ENCODE measurements around the gene CWH43. TPM values are rescaled to one million over a fixed set of nuclear protein-coding genes. Genes with fewer than 3 reads are reported as not detected.
"Not testable (repeated sequence)": the region's sequence is repeated elsewhere in the genome, so short reads cannot be mapped to it uniquely, and the experiment has no call there.

The CWH43 gene
- total and polyA plus RNA-seq, 10 of the 15 experiments (the other 5 are each of a cell fraction or from before 2014, with no cell fraction given), result not detected

DNA sequence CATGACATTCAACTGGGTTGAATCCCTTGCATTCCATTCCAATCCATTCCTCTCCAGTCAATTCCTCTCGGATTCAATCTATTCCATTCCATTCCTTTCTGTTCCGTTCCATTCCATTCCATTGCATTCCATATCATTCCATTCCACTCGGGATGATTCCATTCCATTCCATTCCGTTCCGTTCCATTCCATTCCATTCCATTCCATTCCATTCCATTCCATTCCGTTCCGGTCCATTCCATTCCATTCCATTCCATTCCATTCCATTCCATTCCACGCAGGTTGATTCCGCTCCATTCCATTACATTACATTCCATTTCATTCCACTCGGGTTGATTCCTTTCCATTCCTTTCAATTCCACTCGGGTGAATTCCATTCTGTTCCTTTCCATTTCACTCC lies 111.4 kb downstream of the CWH43 start:
- RAD21 ChIA-PET (ENCODE audit: unreplicated experiment); H3K9me3 ChIP-seq (replicated peaks; ENCODE audit: control insufficient read depth, insufficient read depth, low read length); H3K27ac ChIP-seq (ENCODE audit: control insufficient read depth, insufficient read depth); ATAC-seq; H3K27me3 ChIP-seq (replicated peaks in 1 of 2; ENCODE audit: control insufficient read depth in 2 of 2, insufficient read depth in 2 of 2, low read length in 1 of 2); in situ Hi-C loops (cut with MboI); CTCF ChIA-PET; H3K4me3 ChIP-seq; H3K4me2 ChIP-seq (ENCODE audit: control insufficient read depth, insufficient read depth); H3K79me2 ChIP-seq (ENCODE audit: control insufficient read depth, insufficient read depth, low read length); H3K9ac ChIP-seq (ENCODE audit: control insufficient read depth, insufficient read depth, low read length); BruUV-seq (replicated peaks); H3K36me3 ChIP-seq (ENCODE audit: control insufficient read depth in 2 of 2, insufficient read depth in 2 of 2, low read length in 1 of 2); H3K4me1 ChIP-seq (ENCODE audit: control insufficient read depth, insufficient read depth, low read length); FAIRE-seq; H4K20me1 ChIP-seq (ENCODE audit: control insufficient read depth, insufficient read depth); POLR2A ChIA-PET; DNase-seq (ENCODE audit: low read depth, low spot score); H2AFZ ChIP-seq (ENCODE audit: control insufficient read depth, low read depth, low read length); intact Hi-C loops (cut with micrococcal nuclease; ENCODE audit: unreplicated experiment); SMC1A ChIA-PET (ENCODE audit: uncharacterized antibody, unreplicated experiment): not testable (repeated sequence)
- 36% methylated on average over 11 of the region's 11 CpGs for WGBS (ENCODE audit: insufficient coverage, insufficient replicate concordance, low lambda C conversion rate, missing lambda C conversion rate)
- TF ChIP-seq SRF (IDR thresholded peaks at IDR 0.05; ENCODE audit: low read depth in 2 of 2, low read length in 2 of 2), result 0 out of 4 replicates have a peak, but pooled peaks of 1 of the 2 experiments have one; percentile 6

DNA sequence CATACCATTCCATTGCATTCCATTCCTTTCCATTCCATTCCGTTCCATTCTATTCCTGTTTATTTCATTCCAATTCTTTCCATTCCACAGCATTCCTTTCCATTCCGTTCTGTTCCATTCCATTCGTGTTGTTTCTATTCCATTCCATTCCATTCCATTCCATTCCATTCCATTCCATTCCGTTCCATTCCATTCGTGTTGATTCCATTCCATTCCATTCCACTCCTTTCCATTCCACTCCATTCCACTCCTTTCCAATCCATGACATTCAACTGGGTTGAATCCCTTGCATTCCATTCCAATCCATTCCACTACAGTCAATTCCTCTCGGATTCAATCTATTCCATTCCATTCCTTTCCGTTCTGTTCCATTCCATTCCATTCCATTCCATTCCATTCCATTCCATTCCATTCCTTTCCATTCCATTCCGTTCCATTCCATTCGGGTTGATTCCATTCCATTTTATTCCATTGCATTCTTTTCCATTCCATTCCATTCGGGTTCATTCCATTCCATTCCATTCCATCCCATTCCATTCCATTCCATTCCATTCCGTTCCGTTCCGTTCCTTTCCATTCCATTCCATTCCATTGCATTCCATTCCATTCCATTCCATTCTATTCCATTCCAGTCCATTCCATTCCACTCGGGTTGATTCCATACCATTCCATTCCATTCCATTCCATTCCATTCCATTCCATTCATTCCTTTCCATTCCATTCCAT lies 112.1 kb downstream of the CWH43 start:
- H3K4me3 ChIP-seq; H3K79me2 ChIP-seq (ENCODE audit: control insufficient read depth, insufficient read depth, low read length); H3K4me2 ChIP-seq (ENCODE audit: control insufficient read depth, insufficient read depth); H3K9me3 ChIP-seq (replicated peaks; ENCODE audit: control insufficient read depth, insufficient read depth, low read length); SMC1A ChIA-PET (ENCODE audit: uncharacterized antibody, unreplicated experiment); RAD21 ChIA-PET (ENCODE audit: unreplicated experiment); intact Hi-C loops (cut with micrococcal nuclease; ENCODE audit: unreplicated experiment); H2AFZ ChIP-seq (ENCODE audit: control insufficient read depth, low read depth, low read length); H4K20me1 ChIP-seq (ENCODE audit: control insufficient read depth, insufficient read depth); DNase-seq (ENCODE audit: low read depth, low spot score); CTCF ChIA-PET; H3K4me1 ChIP-seq (ENCODE audit: control insufficient read depth, insufficient read depth, low read length); H3K9ac ChIP-seq (ENCODE audit: control insufficient read depth, insufficient read depth, low read length); H3K27ac ChIP-seq (ENCODE audit: control insufficient read depth, insufficient read depth); H3K27me3 ChIP-seq (replicated peaks in 1 of 2; ENCODE audit: control insufficient read depth in 2 of 2, insufficient read depth in 2 of 2, low read length in 1 of 2); FAIRE-seq; BruUV-seq (replicated peaks); in situ Hi-C loops (cut with MboI); H3K36me3 ChIP-seq (ENCODE audit: control insufficient read depth in 2 of 2, insufficient read depth in 2 of 2, low read length in 1 of 2); POLR2A ChIA-PET: not testable (repeated sequence)
- WGBS (ENCODE audit: insufficient coverage, insufficient replicate concordance, low lambda C conversion rate, missing lambda C conversion rate), result 47% methylated on average over 14 of the region's 14 CpGs
- 0 out of 3 replicates have a peak, but pooled peaks have one; percentile 25 for ATAC-seq

DNA sequence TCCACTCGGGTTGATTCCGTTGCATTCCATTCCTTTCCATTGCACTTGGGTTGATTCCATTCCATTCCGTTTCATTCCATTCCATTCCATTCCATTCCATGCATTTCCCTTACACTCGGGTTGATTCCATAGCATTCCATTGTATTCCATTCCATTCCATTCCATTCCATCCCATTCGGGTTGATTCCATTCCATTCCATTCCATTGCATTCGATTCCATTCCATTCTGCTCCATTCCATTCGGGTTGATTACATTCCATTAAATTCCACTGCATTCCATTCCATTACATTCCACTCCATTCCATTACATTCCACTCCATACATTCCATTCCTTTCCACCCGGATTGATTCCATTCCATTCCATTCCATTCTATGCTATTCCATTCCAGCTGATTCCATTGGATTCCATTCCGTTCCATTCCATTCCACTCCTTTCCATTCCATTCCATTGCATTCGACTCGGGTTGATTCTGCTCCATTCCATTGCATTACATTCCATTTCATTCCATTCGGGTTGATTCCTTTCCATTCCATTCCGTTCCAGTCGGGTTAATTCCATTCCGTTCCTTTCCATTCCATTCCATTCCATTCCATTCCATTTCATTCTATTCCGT lies 113.9 kb downstream of the CWH43 start:
- BruUV-seq (replicated peaks); H3K27me3 ChIP-seq (replicated peaks in 1 of 2; ENCODE audit: control insufficient read depth in 2 of 2, insufficient read depth in 2 of 2, low read length in 1 of 2); H3K9ac ChIP-seq (ENCODE audit: control insufficient read depth, insufficient read depth, low read length); H3K4me2 ChIP-seq (ENCODE audit: control insufficient read depth, insufficient read depth); H4K20me1 ChIP-seq (ENCODE audit: control insufficient read depth, insufficient read depth); H3K4me3 ChIP-seq; H2AFZ ChIP-seq (ENCODE audit: control insufficient read depth, low read depth, low read length); H3K4me1 ChIP-seq (ENCODE audit: control insufficient read depth, insufficient read depth, low read length); intact Hi-C loops (cut with micrococcal nuclease; ENCODE audit: unreplicated experiment); in situ Hi-C loops (cut with MboI); SMC1A ChIA-PET (ENCODE audit: uncharacterized antibody, unreplicated experiment); H3K27ac ChIP-seq (ENCODE audit: control insufficient read depth, insufficient read depth); POLR2A ChIA-PET; H3K9me3 ChIP-seq (replicated peaks; ENCODE audit: control insufficient read depth, insufficient read depth, low read length); H3K36me3 ChIP-seq (ENCODE audit: control insufficient read depth in 2 of 2, insufficient read depth in 2 of 2, low read length in 1 of 2); CTCF ChIA-PET; DNase-seq (ENCODE audit: low read depth, low spot score); H3K79me2 ChIP-seq (ENCODE audit: control insufficient read depth, insufficient read depth, low read length); RAD21 ChIA-PET (ENCODE audit: unreplicated experiment); ATAC-seq; FAIRE-seq: not testable (repeated sequence)
- 35% methylated on average over 16 of the region's 16 CpGs for WGBS (ENCODE audit: insufficient coverage, insufficient replicate concordance, low lambda C conversion rate, missing lambda C conversion rate)

DNA sequence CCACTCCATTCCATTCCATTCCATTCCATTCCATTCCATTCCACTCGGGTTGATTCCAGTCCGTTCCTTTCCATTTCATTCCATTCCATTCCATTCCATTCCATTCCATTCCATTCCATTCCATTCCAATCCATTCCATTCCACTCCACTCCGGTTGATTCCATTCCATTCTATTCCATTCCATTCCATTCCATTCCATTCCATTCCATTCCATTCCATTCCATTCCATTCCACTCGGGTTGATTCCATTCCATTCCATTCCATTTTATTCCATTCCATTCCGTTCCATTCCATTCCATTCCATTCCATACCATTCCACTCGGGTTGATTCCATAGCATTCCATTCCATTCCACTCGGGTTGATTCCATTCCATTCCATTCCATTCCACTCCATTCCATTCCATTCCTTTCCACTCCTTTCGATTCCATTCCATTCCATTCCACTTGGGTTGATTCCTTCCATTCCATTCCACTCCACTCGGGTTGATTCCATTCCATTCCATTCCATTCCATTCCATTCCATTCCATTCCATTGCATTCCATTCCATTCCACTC lies 116.3 kb downstream of the CWH43 start:
- H3K9me3 ChIP-seq (replicated peaks; ENCODE audit: control insufficient read depth, insufficient read depth, low read length); DNase-seq (ENCODE audit: low read depth, low spot score); H3K27me3 ChIP-seq (replicated peaks in 1 of 2; ENCODE audit: control insufficient read depth in 2 of 2, insufficient read depth in 2 of 2, low read length in 1 of 2); H3K79me2 ChIP-seq (ENCODE audit: control insufficient read depth, insufficient read depth, low read length); H3K27ac ChIP-seq (ENCODE audit: control insufficient read depth, insufficient read depth); intact Hi-C loops (cut with micrococcal nuclease; ENCODE audit: unreplicated experiment); RAD21 ChIA-PET (ENCODE audit: unreplicated experiment); H3K36me3 ChIP-seq (ENCODE audit: control insufficient read depth in 2 of 2, insufficient read depth in 2 of 2, low read length in 1 of 2); H4K20me1 ChIP-seq (ENCODE audit: control insufficient read depth, insufficient read depth); H3K4me2 ChIP-seq (ENCODE audit: control insufficient read depth, insufficient read depth); POLR2A ChIA-PET; H3K9ac ChIP-seq (ENCODE audit: control insufficient read depth, insufficient read depth, low read length); H3K4me3 ChIP-seq; BruUV-seq (replicated peaks); SMC1A ChIA-PET (ENCODE audit: uncharacterized antibody, unreplicated experiment); CTCF ChIA-PET; in situ Hi-C loops (cut with MboI); H3K4me1 ChIP-seq (ENCODE audit: control insufficient read depth, insufficient read depth, low read length); H2AFZ ChIP-seq (ENCODE audit: control insufficient read depth, low read depth, low read length); FAIRE-seq: not testable (repeated sequence)
- peak; percentile 23; the same call in 1 of the 3 replicates for ATAC-seq
- WGBS (ENCODE audit: insufficient coverage, insufficient replicate concordance, low lambda C conversion rate, missing lambda C conversion rate), result 24% methylated on average over 9 of the region's 9 CpGs

Data from GM12878 (cell line).